PC-9 (cell line): ENCODE data around the gene P3H3.

ENCODE experiments used
- CTCF ChIP-seq: fragments of 200-600 bp; sonication (generic); conservative IDR thresholded peaks from 2 replicates; pipeline ENCODE4 v1.6.1; 2017; ENCODE audit warnings: mixed run types, antibody characterized with exemption, mild to moderate bottlenecking, moderate library complexity
- EZH2 ChIP-seq: fragments of 200-600 bp; sonication (generic); IDR thresholded peaks from 2 replicates; pipeline ENCODE4 v1.8.0; 2017; ENCODE audit warnings: antibody characterized with exemption, low read depth

DNA sequence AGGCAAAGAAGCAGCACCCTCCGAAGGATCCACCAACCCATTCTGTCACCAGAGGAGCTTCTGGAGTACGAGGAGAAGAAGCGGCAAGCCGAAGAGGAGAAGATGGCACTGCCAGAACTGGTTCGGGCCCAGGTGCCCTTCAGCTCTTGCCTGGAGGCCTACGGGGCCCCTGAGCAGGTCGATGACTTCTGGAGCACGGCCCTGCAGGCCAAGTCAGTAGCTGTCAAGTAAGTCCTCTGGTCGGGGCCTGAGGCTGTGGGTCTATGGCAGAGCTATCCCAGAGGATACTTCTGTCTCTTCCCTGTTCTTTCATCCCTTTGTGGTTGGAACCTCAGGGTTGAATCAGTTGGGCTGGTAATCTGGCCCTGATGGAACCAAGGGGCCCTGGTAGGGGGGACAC is 33.2 kb downstream of the P3H3 start:
- no peak for TF ChIP-seq CTCF
- no peak for TF ChIP-seq EZH2
